H4 (cell line): ENCODE measurements around the gene CCDC124. TPM values are rescaled to one million over a fixed set of nuclear protein-coding genes. Genes with fewer than 3 reads are reported as not detected.
"Not testable (repeated sequence)": the region's sequence is repeated elsewhere in the genome, so short reads cannot be mapped to it uniquely, and the experiment has no call there.

Experiments used
- DNase-seq: peaks from one replicate; pipeline ENCODE4 v3.0.0-alpha.2; 2015; ENCODE audit warnings: low spot score
- total RNA-seq: library from RNA; depleted of rRNA; stranded (reverse); fragments of >200 nt; shearing (Covaris generic); gene quantifications from 2 replicates; pipeline ENCODE4 v1.2.3, GENCODE V29; 2014; rRNA removed

CCDC124 gene
- total RNA-seq, 1 experiment from 2014 or later: 36.6 TPM

DNA sequence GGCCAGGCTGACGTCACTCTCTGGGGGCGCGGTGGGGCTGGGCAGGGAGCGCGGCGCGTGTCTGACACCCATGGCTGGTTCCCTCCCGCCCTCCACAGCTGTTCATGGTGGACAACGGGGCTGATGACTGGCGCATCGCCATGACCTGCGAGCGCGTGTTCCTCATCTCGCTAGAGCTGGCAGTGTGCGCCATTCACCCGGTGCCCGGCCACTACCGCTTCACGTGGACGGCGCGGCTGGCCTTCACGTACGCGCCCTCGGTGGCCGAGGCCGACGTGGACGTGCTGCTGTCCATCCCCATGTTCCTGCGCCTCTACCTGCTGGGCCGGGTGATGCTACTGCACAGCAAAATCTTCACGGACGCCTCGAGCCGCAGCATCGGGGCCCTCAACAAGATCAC, 48.8 kb downstream of the CCDC124 start:
- DNase-seq: no peak

DNA sequence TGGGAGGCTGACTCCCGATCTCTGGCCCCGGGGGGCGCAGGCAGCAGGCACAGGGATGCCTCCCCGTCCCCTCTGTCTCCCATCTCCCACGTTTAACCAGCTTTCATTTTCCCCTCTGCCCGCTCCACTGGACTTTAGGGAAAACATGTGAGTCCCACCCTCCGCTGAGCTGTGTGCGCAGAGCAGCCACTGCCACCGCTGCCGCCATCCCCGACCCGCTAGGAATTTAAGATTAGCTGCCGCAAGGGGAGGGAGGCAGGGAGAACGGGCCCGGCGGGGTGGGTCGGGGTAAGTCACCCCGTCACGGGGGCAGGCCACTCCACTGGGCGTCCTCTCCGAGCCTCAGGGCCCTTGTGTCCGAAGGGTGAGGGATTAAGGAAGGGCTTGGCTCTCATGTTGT, 49.6 kb downstream of the CCDC124 start:
- DNase-seq: no peak

DNA sequence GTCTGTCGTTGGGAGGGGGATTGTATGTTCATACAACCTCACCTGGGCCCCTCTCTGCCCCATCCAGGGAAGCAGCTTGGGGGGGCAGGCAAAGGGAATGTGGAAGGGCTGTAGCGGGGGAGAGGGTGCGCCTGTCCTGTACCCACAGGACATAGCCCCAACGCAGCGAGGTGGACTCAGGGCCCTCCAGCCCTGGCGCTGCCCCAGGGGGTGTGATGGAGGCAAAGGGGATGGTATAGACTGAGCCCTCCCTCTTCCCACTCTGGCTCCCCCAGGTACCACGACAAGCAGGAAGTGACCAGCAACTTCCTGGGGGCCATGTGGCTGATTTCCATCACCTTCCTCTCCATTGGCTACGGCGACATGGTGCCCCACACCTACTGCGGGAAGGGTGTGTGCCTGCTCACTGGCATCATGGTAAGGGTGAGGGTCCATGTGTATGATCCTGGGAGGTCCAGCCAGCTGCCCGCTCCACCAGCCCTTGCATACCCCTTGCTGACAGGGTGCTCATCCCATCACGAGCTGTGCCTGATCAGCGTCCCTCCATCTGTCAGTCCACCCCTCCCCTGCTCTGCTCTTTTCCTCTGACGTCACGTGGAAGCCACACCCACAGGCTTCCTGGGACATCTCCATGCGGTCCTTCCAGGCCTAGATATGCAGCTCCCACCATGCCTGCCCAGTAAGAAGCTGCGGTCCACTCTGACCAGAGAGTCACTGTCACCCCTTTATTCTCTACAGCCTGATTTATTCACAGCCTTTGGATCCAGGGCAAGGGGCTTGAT, 52.4 kb downstream of the CCDC124 start:
- no peak for DNase-seq

DNA sequence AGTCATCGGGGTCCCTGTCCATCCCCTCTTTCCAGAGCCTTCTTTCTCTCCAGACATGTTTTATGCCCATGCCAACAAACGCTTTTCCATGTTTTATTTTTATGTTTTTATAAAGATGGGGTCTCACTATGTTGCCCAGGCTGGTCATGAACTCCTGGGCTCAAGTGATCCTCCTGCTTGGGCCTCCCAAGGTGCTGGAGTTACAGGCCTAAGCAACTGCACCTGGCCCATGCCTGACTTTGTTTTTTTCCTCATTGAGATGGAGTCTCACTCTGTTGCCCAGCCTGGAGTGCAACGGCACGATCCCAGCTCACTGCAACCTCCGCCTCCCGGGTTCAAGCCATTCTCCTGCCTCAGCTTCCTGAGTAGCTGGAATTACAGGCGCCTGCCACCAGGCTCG, 53.8 kb downstream of the CCDC124 start:
- not testable (repeated sequence) for DNase-seq

DNA sequence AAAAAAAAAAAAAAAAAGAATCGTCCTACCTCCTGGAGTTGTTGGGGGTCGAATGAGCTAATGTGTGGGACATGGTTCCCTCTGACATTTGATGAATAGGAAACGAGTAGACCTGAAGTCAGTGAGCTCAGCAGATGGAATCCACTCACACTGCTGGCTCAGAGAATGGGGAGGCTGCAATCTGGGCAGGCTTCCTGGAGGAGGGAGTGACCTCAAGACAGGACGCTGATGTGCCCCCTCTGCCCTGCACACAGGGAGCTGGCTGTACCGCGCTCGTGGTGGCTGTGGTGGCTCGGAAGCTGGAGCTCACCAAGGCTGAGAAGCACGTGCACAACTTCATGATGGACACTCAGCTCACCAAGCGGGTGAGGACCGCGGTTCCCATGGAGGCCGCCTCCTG, 55.3 kb downstream of the CCDC124 start:
- no peak for DNase-seq

DNA sequence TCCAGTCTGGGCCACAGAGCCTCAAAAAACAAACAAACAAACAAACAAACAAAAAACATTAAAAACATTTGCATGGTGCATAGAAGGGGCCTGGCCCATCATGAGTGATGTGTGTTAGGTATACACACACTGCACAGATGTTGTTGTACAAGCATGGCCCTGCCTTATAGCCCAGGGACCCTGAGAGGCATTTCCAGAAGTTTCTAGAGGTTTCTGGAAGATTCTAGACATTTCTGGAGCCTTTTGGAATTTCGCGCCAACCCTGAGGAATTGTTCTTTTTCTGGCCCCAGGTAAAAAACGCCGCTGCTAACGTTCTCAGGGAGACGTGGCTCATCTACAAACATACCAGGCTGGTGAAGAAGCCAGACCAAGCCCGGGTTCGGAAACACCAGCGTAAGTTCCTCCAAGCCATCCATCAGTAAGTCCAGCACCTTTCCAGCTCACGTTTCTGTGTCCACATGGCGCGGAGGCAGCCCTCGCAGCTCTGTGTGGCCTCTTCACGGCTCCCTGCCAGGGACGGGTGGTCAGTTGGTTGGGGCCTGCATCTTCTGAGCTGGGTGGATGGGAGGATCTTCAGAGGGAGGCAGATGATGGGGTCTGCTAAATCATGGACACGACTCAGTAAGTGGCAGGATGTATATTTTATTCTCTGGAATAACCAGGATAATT, 56.7 kb downstream of the CCDC124 start:
- no peak for DNase-seq

DNA sequence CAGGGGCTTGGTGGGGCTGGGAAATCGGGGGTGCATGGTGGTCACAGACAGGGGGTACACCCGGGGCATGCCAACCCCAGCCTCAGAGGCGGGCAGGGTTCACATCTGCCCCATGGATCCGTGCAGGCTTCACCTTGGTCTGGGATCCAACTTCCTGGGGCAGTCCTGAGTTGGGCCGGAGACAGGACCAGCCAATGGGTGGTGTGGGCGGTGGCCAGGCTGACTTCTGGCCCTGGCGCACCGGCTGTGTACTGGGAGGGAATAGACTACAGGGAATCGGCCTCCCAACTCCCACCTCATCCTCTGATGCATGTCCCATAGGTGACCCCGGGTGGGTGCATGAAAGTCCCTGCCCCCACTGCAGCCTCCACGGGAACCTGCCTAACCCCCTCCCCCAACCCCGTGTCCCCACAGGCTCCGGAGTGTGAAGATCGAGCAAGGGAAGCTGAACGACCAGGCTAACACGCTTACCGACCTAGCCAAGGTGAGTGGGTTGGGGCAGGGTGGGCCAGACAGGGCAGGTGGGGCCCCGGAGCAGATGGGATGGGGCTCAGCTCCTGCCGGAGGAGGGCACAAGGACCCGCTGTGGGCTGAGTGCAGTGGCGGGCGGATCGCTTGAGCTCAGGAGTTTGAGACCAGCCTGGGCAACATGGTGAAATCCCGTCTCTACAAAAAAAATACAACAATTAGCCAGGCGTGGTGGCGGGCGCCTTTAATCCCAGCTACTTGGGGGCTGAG, 60.4 kb downstream of the CCDC124 start:
- DNase-seq: no peak

Other genes starting within 250 kb of the CCDC124 start
- 0.04 TPM in 1 of 2 replicates, not detected in the other for gene UNC13A, start 244.7 kb upstream of the CCDC124 start, total RNA-seq
- gene MAP1S, start 213.5 kb upstream of the CCDC124 start, total RNA-seq: 6.7 and 14.6 TPM in 2 replicates
- gene FCHO1, start 181.5 kb upstream of the CCDC124 start, total RNA-seq: 0.58 TPM in 1 of 2 replicates, not detected in the other
- not detected in 2 replicates for gene B3GNT3, start 137.9 kb upstream of the CCDC124 start, total RNA-seq
- gene INSL3, start 111.5 kb upstream of the CCDC124 start, total RNA-seq: not detected in 2 replicates
- gene JAK3, start 85.0 kb upstream of the CCDC124 start, total RNA-seq: 0.37 and 0.90 TPM in 2 replicates
- gene RPL18A, start 73.1 kb upstream of the CCDC124 start, total RNA-seq: 1,138 and 1,297 TPM in 2 replicates
- gene SLC5A5, start 61.1 kb upstream of the CCDC124 start, total RNA-seq: not detected in 2 replicates
- 0.49 and 1.7 TPM in 2 replicates for gene KCNN1, start 34.1 kb downstream of the CCDC124 start, total RNA-seq
- gene ARRDC2, start 75.2 kb downstream of the CCDC124 start, total RNA-seq: 8.7 and 9.3 TPM in 2 replicates
- gene IL12RB1, start 153.9 kb downstream of the CCDC124 start, total RNA-seq: 2.4 TPM in 2 replicates
- gene MAST3, start 164.8 kb downstream of the CCDC124 start, total RNA-seq: 2.4 and 3.1 TPM in 2 replicates
- 9.8 and 25.1 TPM in 2 replicates for gene PIK3R2, start 220.1 kb downstream of the CCDC124 start, total RNA-seq
- 156 and 172 TPM in 2 replicates for gene IFI30, start 240.8 kb downstream of the CCDC124 start, total RNA-seq